OCI-M2 (cell line): ENCODE data around the gene ERVH48-1.
"Not testable (repeated sequence)": the region's sequence is repeated elsewhere in the genome, so short reads cannot be mapped to it uniquely, and the experiment has no call there.

ENCODE experiments used
- DNase-seq: peaks from one replicate; lab custom pipeline; 2025; ENCODE audit not compliant: unreplicated experiment; lab: John Stamatoyannopoulos, UW

Gene ERVH48-1

GRCh38 chr21:42908484-42908883 is 16.9 kb downstream of the ERVH48-1 start:
- not testable (repeated sequence) for DNase-seq

GRCh38 chr21:42906233-42906632 is 19.2 kb downstream of the ERVH48-1 start:
- no peak for DNase-seq

- DNase-seq: no peak
These were observed 20.2 kb downstream of the ERVH48-1 start for GRCh38 chr21:42905195-42905594.

GRCh38 chr21:42903817-42904216 is 21.6 kb downstream of the ERVH48-1 start:
- no peak for DNase-seq

GRCh38 chr21:42900446-42900845 is 25.0 kb downstream of the ERVH48-1 start:
- DNase-seq: no peak

GRCh38 chr21:42892931-42893755 is 32.3 kb downstream of the ERVH48-1 start, which contains the start of gene NDUFV3:
TSS of gene NDUFV3 (plus strand) at chr21:42893309. CDS start at chr21:42893334, 25 bp downstream.
- DNase-seq: peak; percentile 100

GRCh38 chr21:42892582-42892930 is 32.9 kb downstream of the ERVH48-1 start:
- DNase-seq: no peak

GRCh38 chr21:42887326-42887725 is 38.1 kb downstream of the ERVH48-1 start:
- DNase-seq: no peak

- no peak for DNase-seq
These were observed 41.5 kb downstream of the ERVH48-1 start for GRCh38 chr21:42883921-42884320.

GRCh38 chr21:42880352-42880751 is 45.1 kb downstream of the ERVH48-1 start:
- no peak for DNase-seq

- peak; percentile 98 for DNase-seq
These were observed 46.2 kb downstream of the ERVH48-1 start, which contains the start of gene WDR4 for GRCh38 chr21:42878993-42879787. TSS of gene WDR4 (minus strand) at chr21:42879539. CDS start at chr21:42879495, 44 bp downstream.

- DNase-seq: no peak
These were observed 46.8 kb downstream of the ERVH48-1 start for GRCh38 chr21:42878678-42878992.

- DNase-seq: not testable (repeated sequence)
These were observed 49.6 kb downstream of the ERVH48-1 start for GRCh38 chr21:42875811-42876210.

GRCh38 chr21:42873096-42873495 is 52.3 kb downstream of the ERVH48-1 start:
- DNase-seq: no peak

GRCh38 chr21:42868196-42868595 is 57.2 kb downstream of the ERVH48-1 start:
- DNase-seq: no peak
